K562 (cell line): ENCODE data around the gene SKIC2. TPM values are rescaled to one million over a fixed set of nuclear protein-coding genes. Genes with fewer than 3 reads are reported as not detected.
A peak's percentile ranks its signal among the peaks of the same experiment; 100 is the strongest.

Source experiments
- CLOCK ChIP-seq: fragments of 250-450 bp; sonication (Bioruptor Pico); IDR thresholded peaks from 2 replicates; pipeline ENCODE4 v1.4.0; 2020; ENCODE audit warnings: mild to moderate bottlenecking, moderate library complexity, borderline replicate concordance
- ETV1 ChIP-seq: fragments of 450-650 bp; conservative IDR thresholded peaks from 2 replicates; pipeline ENCODE4 v1.6.1; 2016; ENCODE audit warnings: missing genetic modification characterization, control low read depth, low read depth, missing compliant biosample characterization
- JUN ChIP-seq, 2 experiments: sonication (generic) in 1 of 2; formaldehyde crosslinking in 1 of 2; IDR thresholded peaks; 2 replicates each; pipeline versions ENCODE4 v1.6.1 to v1.8.0; 2012 to 2022; ENCODE audit warnings: borderline replicate concordance in 2 of 2, mild to moderate bottlenecking in 2 of 2, improper control_type of control experiment in 1 of 2, low read depth in 1 of 2, low read length in 1 of 2, missing genetic modification reagents in 1 of 2
- KLF16 ChIP-seq: IDR thresholded peaks from 2 replicates; pipeline ENCODE4 v1.6.1; 2016; ENCODE audit warnings: antibody characterized with exemption
- MXI1 ChIP-seq: IDR thresholded peaks from 2 replicates; pipeline ENCODE4 v1.6.1; 2011; ENCODE audit warnings: low read depth, mild to moderate bottlenecking, improper control_type of control experiment, low read length
- NR2F6 ChIP-seq: fragments of 450-650 bp; formaldehyde crosslinking; IDR thresholded peaks from 2 replicates; pipeline ENCODE4 v1.4.0; 2020; ENCODE audit warnings: mild to moderate bottlenecking
- PRPF4 ChIP-seq: fragments of 200-400 bp; formaldehyde crosslinking; IDR thresholded peaks from one replicate; pipeline ENCODE4 v1.6.1; 2017; ENCODE audit warnings: low read length, low read depth, mild to moderate bottlenecking; ENCODE audit not compliant: insufficient read depth, poor library complexity, severe bottlenecking
- RCOR1 ChIP-seq, 2 experiments: IDR thresholded peaks; 2 replicates each; pipeline ENCODE4 v1.6.1; 2012; ENCODE audit warnings: low read depth in 2 of 2, low read length in 2 of 2, borderline replicate concordance in 1 of 2, improper control_type of control experiment in 1 of 2
- SIN3B ChIP-seq: fragments of 450-650 bp; IDR thresholded peaks from 2 replicates; pipeline ENCODE4 v1.6.1; 2017; ENCODE audit warnings: low read depth, mild to moderate bottlenecking, moderate library complexity
- TBL1XR1 ChIP-seq, 2 experiments: IDR thresholded peaks; 2 replicates each; pipeline ENCODE4 v1.6.1; 2012; ENCODE audit warnings: improper control_type of control experiment in 2 of 2, low read length in 2 of 2, mild to moderate bottlenecking in 1 of 2
- TCF3 ChIP-seq: sonication (generic); formaldehyde crosslinking; IDR thresholded peaks from 2 replicates; pipeline ENCODE4 v1.4.0; 2020; ENCODE audit warnings: mild to moderate bottlenecking, missing genetic modification reagents
- TCF7L2 ChIP-seq: fragments of 150-350 bp; IDR thresholded peaks from 2 replicates; pipeline ENCODE4 v1.6.1; 2016; ENCODE audit warnings: low read depth, mild to moderate bottlenecking, low read length, moderate library complexity
- TOE1 ChIP-seq, 2 experiments: fragments of 450-650 bp in 1 of 2; sonication (generic) in 1 of 2; formaldehyde crosslinking in 1 of 2; IDR thresholded peaks; 2 replicates each; pipeline versions ENCODE4 v1.7.1 to v1.8.0; 2016 to 2022; ENCODE audit warnings: borderline replicate concordance in 2 of 2, mild to moderate bottlenecking in 2 of 2, antibody characterized with exemption in 1 of 2, inconsistent platforms in 1 of 2, low read depth in 1 of 2, missing genetic modification reagents in 1 of 2, moderate library complexity in 1 of 2
- ZFP36 ChIP-seq: fragments of 150-350 bp; IDR thresholded peaks from 2 replicates; pipeline ENCODE4 v1.6.1; 2018; ENCODE audit warnings: low read length, low read depth; ENCODE audit not compliant: partially characterized antibody
- ZNF133 ChIP-seq: fragments of 250-450 bp; sonication (Bioruptor Pico); IDR thresholded peaks from 2 replicates; pipeline ENCODE4 v1.4.0; 2020; ENCODE audit warnings: mild to moderate bottlenecking
- ZNF224 ChIP-seq: sonication (generic); formaldehyde crosslinking; IDR thresholded peaks from 2 replicates; pipeline ENCODE4 v1.8.0; 2022; ENCODE audit warnings: mild to moderate bottlenecking, missing genetic modification reagents
- ZNF232 ChIP-seq: sonication (generic); formaldehyde crosslinking; IDR thresholded peaks from 2 replicates; pipeline ENCODE4 v1.8.0; 2022; ENCODE audit warnings: mild to moderate bottlenecking, missing genetic modification reagents
- ZNF586 ChIP-seq: fragments of 450-650 bp; formaldehyde crosslinking; conservative IDR thresholded peaks from 2 replicates; pipeline ENCODE4 v1.4.0; 2020; ENCODE audit warnings: mild to moderate bottlenecking, moderate library complexity
- ZNF644 ChIP-seq: fragments of 200-800 bp; sonication (Bioruptor generic); IDR thresholded peaks from 2 replicates; pipeline ENCODE4 v1.6.1; 2016; ENCODE audit warnings: low read depth, missing genetic modification characterization, missing compliant biosample characterization
- polyA plus RNA-seq, 8 experiments: library from polyadenylated mRNA; depleted of rRNA in 4 of 8; stranded (reverse) in 5 of 8; unstranded in 3 of 8; fragments of >200 nt; fragmentation: Nextera tagmentation in 2 of 8; fragmentation: Illumina TruSeq in 1 of 8; extraction: Ambion mirVana in 2 of 8; extraction: Trizol in 1 of 8; gene quantifications; 2 replicates each; pipeline versions ENCODE4 v1.2.1 to v1.2.3, GENCODE V29; 2011 to 2014; ENCODE audit warnings: inconsistent platforms in 1 of 8, missing spikeins in 1 of 8
- total RNA-seq, 7 experiments: library from RNA; depleted of rRNA in 6 of 7; stranded (reverse); fragments of >200 nt in 6 of 7; fragmentation: Illumina TruSeq in 2 of 7; extraction: Trizol in 2 of 7; gene quantifications; 2 replicates each; pipeline versions ENCODE4 v1.2.1 to v1.2.3, GENCODE V29; 2011 to 2021; ENCODE audit warnings: low replicate concordance in 1 of 7
- TF ChIP-seq, protein P1 (sequence below), 2 experiments: fragments of 450-650 bp in 1 of 2; sonication (generic) in 1 of 2; formaldehyde crosslinking in 1 of 2; IDR thresholded peaks in 1 of 2; conservative IDR thresholded peaks in 1 of 2; 2 replicates each; pipeline versions ENCODE4 v1.6.1 to v1.8.1; 2016 to 2023; ENCODE audit warnings: mild to moderate bottlenecking in 2 of 2, moderate library complexity in 2 of 2, inconsistent platforms in 1 of 2, missing genetic modification reagents in 1 of 2
- TF ChIP-seq, protein P2 (sequence below): fragments of 450-650 bp; formaldehyde crosslinking; IDR thresholded peaks from 2 replicates; pipeline ENCODE4 v1.4.0; 2020; ENCODE audit warnings: mild to moderate bottlenecking, mixed read lengths

SKIC2 gene
- total and polyA plus RNA-seq, 9 of the 15 experiments (the other 6 are each of a cell fraction or from before 2014, with no cell fraction given), result 3.3 to 94.6 (median 38.8) TPM

DNA sequence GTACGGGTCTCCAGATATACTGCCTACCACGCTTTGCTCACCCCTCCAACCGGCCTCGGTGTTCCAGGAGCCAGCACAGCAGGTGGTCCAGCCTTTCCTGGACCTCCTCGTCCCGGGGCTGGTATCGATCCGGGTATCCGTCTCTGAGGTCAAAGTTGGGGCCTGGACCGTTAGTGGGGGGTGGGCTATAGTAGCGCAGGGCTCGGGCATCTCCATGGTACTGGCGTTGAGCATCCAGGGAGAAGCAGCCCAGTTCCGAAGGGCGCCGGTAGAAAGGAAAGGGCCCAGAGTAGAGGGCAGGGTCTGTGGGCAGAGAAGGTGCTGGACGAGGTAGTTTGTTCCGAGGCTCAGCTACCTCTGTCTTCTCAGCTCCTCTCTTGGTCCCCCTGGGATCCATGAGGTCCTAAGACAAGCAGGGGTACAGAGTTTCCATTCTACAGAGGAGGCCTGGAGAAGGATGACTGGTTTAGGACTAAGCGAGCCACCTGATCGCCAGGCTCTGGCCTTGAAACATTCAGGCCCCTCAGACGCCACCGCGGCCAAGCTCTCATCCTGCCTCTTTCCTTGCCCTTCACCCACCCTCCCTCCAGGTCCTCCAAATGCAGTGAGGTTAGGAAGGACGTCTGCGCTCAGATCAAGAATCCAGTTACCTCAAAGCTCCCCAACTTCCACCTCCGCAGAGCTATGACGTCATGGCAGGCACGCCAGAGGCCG, 12.5 kb downstream of the SKIC2 start (continued):
- TF ChIP-seq TBL1XR1 (IDR thresholded peaks at IDR 0.05; ENCODE audit: low read length in 2 of 2) (0 out of 4 replicates have a peak, but pooled peaks of 1 of the 2 experiments have one; percentile 5), ZNF224 (CRISPR knock-in tag) (no peak), ZFP36 (no peak), NR2F6 (0 out of 2 replicates have a peak, but pooled peaks have one; percentile 44), PRPF4 (no peak), ETV1 (peak; percentile 25; the same call in 1 of the 2 replicates), ZNF586 (CRISPR knock-in tag) (no peak), TOE1 (IDR thresholded peaks at IDR 0.05; ENCODE audit: borderline replicate concordance) (no peak), TOE1 (CRISPR knock-in tag; IDR thresholded peaks at IDR 0.05; ENCODE audit: borderline replicate concordance, low read depth) (0 out of 2 replicates have a peak, but pooled peaks have one; percentile 42), ZNF644 (tag) (0 out of 2 replicates have a peak, but pooled peaks have one; percentile 8), RCOR1 (IDR thresholded peaks at IDR 0.05; ENCODE audit: borderline replicate concordance in 1 of 2, low read depth in 2 of 2, low read length in 2 of 2) (peak in 1 of 2 experiments; percentile 93; a peak in 1 of 4 replicates), TCF7L2 (no peak), CLOCK (CRISPR knock-in tag) (no peak), ZNF133 (no peak), JUN (IDR thresholded peaks at IDR 0.05; ENCODE audit: borderline replicate concordance, low read depth, low read length) (peak; percentile 99), JUN (CRISPR knock-in tag; IDR thresholded peaks at IDR 0.05; ENCODE audit: borderline replicate concordance) (no peak), TCF3 (CRISPR knock-in tag) (no peak), SIN3B (no peak), ZNF232 (no peak), KLF16 (no peak), MXI1 (no peak)
- TF ChIP-seq, protein P1, sequence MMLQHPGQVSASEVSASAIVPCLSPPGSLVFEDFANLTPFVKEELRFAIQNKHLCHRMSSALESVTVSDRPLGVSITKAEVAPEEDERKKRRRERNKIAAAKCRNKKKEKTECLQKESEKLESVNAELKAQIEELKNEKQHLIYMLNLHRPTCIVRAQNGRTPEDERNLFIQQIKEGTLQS (IDR thresholded peaks at IDR 0.05), result no peak
- TF ChIP-seq, protein P1 (CRISPR knock-in tag; conservative IDR thresholded peaks at IDR 0.05), result no peak
- TF ChIP-seq, protein P2, sequence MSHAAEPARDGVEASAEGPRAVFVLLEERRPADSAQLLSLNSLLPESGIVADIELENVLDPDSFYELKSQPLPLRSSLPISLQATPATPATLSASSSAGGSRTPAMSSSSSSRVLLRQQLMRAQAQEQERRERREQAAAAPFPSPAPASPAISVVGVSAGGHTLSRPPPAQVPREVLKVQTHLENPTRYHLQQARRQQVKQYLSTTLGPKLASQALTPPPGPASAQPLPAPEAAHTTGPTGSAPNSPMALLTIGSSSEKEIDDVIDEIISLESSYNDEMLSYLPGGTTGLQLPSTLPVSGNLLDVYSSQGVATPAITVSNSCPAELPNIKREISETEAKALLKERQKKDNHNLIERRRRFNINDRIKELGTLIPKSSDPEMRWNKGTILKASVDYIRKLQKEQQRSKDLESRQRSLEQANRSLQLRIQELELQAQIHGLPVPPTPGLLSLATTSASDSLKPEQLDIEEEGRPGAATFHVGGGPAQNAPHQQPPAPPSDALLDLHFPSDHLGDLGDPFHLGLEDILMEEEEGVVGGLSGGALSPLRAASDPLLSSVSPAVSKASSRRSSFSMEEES (CRISPR knock-in tag), result peak; percentile 2; the same call in 1 of the 2 replicates
